CD4-positive, alpha-beta T cell (primary cell): Measurements from ENCODE around the gene MTG1. TPM values are rescaled to one million over a fixed set of nuclear protein-coding genes. Genes with fewer than 3 reads are reported as not detected.
"Not testable (repeated sequence)": the region's sequence is repeated elsewhere in the genome, so short reads cannot be mapped to it uniquely, and the experiment has no call there.

ENCODE experiments used
- ATAC-seq: fragments of 200-7000 bp; cut with Tn5 transposase; one replicate; pipeline ENCODE4 v1.10.0; 2022; ENCODE audit warnings: mild to moderate bottlenecking; ENCODE audit not compliant: poor library complexity
- CTCF ChIA-PET: fragments of 350-600 bp; sonication (Branson Sonifier 250); formaldehyde crosslinking; loops from one replicate; lab custom pipeline; 2021; ENCODE audit warnings: antibody characterized with exemption, inconsistent platforms; lab: Charles Lee
- POLR2A ChIA-PET: fragments of 350-600 bp; sonication (Branson Sonifier 250); formaldehyde crosslinking; loops from one replicate; lab custom pipeline; 2021; ENCODE audit warnings: antibody characterized with exemption, inconsistent platforms; lab: Charles Lee
- DNase-seq, 14 experiments: peaks; one replicate each; pipeline ENCODE4 v3.0.0-alpha.2; 2013 to 2020; ENCODE audit warnings: mixed read lengths in 2 of 14
- H3K27ac ChIP-seq, 2 donors: one replicate each; pipeline versions ENCODE4 v1.5.1 to v1.7.0; 2013; ENCODE audit warnings: low read length in 2 of 2, low read depth in 1 of 2, mild to moderate bottlenecking in 1 of 2
- H3K27me3 ChIP-seq, 2 experiments: 1 replicate in 1 of 2; 2 replicates in 1 of 2; pipeline versions ENCODE4 v1.6.1 to v1.7.0; 2013; ENCODE audit warnings: low read length in 2 of 2, control low read depth in 1 of 2, mild to moderate bottlenecking in 1 of 2, moderate library complexity in 1 of 2; ENCODE audit not compliant: insufficient read depth in 2 of 2, control insufficient read depth in 1 of 2
- H3K36me3 ChIP-seq: one replicate; pipeline ENCODE4 v1.6.1; 2013; ENCODE audit warnings: low read length, control low read depth; ENCODE audit not compliant: insufficient read depth
- H3K4me1 ChIP-seq: one replicate; pipeline ENCODE4 v1.6.1; 2013; ENCODE audit warnings: low read length, control low read depth; ENCODE audit not compliant: insufficient read depth
- H3K4me3 ChIP-seq: one replicate; pipeline ENCODE4 v1.5.1; 2013; ENCODE audit warnings: mild to moderate bottlenecking, low read length, moderate library complexity
- H3K9me3 ChIP-seq, 2 experiments: 1 replicate in 1 of 2; 2 replicates in 1 of 2; pipeline versions ENCODE4 v1.6.1 to v1.7.0; 2013; ENCODE audit warnings: low read length in 2 of 2, mild to moderate bottlenecking in 2 of 2, control low read depth in 1 of 2, moderate library complexity in 1 of 2; ENCODE audit not compliant: control insufficient read depth in 1 of 2, insufficient read depth in 1 of 2
- H3K27ac Mint-ChIP-seq: one replicate; pipeline ENCODE4 v1.8.0; 2020; ENCODE audit warnings: mixed read lengths
- H3K27me3 Mint-ChIP-seq: one replicate; pipeline ENCODE4 v1.8.0; 2021; ENCODE audit warnings: mixed read lengths
- H3K36me3 Mint-ChIP-seq: one replicate; pipeline ENCODE4 v1.8.0; 2021; ENCODE audit warnings: low read depth, mixed read lengths
- H3K4me1 Mint-ChIP-seq: one replicate; pipeline ENCODE4 v1.8.0; 2021; ENCODE audit warnings: low read depth, mixed read lengths
- H3K4me3 Mint-ChIP-seq: one replicate; pipeline ENCODE4 v1.8.0; 2020; ENCODE audit warnings: mild to moderate bottlenecking, mixed read lengths
- H3K9me3 Mint-ChIP-seq: one replicate; pipeline ENCODE4 v1.8.0; 2020; ENCODE audit warnings: mixed read lengths
- intact Hi-C, 2 experiments: fragments of 100-400 bp; cut with DNase I in 1 of 2; cut with micrococcal nuclease in 1 of 2; formaldehyde crosslinking; loops; one replicate each; pipeline versions ENCODE4 v1.15.1 to v1.9.0; 2023 to 2025; cut with DNase I, micrococcal nuclease
- total RNA-seq, 174 experiments: library from RNA in 2 of 174; stranded (reverse) in 2 of 174; gene quantifications; one replicate each; pipeline ENCODE4 v1.2.3 and lab custom pipeline; 2021 to 2026
- TF ChIP-seq, protein P1 (sequence below): fragments of 200-600 bp; IDR thresholded peaks from one replicate; pipeline ENCODE4 v1.8.0; 2022; ENCODE audit warnings: antibody characterized with exemption, mild to moderate bottlenecking

MTG1 gene
- total RNA-seq, 2 experiments from 2014 or later, result 28.5 to 34.9 TPM

DNA sequence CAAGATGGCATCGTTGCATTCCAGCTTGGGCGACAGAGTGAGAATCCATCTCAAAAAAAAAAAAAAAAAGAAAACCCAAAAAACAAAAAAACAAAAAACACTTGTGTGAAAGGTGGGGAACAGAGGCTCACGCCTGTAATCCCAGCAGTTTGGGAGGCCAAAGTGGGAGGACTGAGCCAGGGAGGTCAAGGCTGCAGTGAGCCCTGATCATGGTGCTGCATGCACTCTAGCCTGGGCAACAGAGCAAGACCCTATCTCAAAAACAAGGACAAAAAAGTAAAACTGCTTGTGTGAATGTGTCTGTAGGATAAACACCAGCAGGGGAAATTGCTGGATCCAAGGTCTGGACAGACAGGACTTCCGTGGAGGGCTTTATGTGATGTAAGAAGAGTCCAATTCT, 10.4 kb upstream of the MTG1 start:
- intact Hi-C loops, result no loop called here
- H3K4me3 ChIP-seq, result no peak overlapping the region
- no peaks in the 10 kb centered on the region for H3K9me3 ChIP-seq
- no peak for DNase-seq
- Mint-ChIP-seq H3K9me3 (no peaks in the 10 kb centered on the region), H3K4me3 (no peak overlapping the region), H3K27me3 (no peaks in the 10 kb centered on the region), H3K36me3 (no peaks in the 10 kb centered on the region), H3K27ac (no peak overlapping the region), H3K4me1 (peaks cover 10% of the 10 kb centered on the region)
- no peaks in the 10 kb centered on the region for H3K27me3 ChIP-seq
- ChIA-PET POLR2A (no interaction called here), CTCF (no interaction called here)
- H3K27ac ChIP-seq, result no peak overlapping the region
- ATAC-seq, result no peak
- H3K36me3 ChIP-seq, result peaks cover 3% of the 10 kb centered on the region
- TF ChIP-seq, protein P1, sequence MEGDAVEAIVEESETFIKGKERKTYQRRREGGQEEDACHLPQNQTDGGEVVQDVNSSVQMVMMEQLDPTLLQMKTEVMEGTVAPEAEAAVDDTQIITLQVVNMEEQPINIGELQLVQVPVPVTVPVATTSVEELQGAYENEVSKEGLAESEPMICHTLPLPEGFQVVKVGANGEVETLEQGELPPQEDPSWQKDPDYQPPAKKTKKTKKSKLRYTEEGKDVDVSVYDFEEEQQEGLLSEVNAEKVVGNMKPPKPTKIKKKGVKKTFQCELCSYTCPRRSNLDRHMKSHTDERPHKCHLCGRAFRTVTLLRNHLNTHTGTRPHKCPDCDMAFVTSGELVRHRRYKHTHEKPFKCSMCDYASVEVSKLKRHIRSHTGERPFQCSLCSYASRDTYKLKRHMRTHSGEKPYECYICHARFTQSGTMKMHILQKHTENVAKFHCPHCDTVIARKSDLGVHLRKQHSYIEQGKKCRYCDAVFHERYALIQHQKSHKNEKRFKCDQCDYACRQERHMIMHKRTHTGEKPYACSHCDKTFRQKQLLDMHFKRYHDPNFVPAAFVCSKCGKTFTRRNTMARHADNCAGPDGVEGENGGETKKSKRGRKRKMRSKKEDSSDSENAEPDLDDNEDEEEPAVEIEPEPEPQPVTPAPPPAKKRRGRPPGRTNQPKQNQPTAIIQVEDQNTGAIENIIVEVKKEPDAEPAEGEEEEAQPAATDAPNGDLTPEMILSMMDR, result no peak
- H3K4me1 ChIP-seq, result peaks cover 20% of the 10 kb centered on the region

DNA sequence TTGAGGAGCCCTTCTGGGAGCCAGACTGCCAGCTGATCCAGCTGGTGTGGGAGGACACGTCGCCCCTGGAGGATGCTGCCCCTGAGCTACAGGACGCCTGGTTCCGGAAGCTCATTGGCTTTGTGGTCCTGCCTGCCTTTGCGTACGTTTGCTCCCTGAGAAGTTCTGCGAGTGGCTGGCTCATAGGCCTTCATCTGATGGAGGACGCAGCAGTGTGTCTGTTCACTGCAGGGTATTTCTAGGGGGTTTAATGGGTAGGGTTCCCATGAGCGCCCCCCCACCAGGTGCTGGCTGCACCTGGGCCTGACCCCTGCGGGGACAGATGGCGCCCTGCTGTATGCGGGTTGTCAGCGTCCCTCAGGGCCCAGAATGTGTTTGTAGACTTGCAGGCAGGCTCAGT, 9.9 kb upstream of the MTG1 start:
- no peak for ATAC-seq
- H3K4me3 ChIP-seq, result no peak overlapping the region
- peaks cover 24% of the 10 kb centered on the region for H3K4me1 ChIP-seq
- peaks cover 3% of the 10 kb centered on the region for H3K36me3 ChIP-seq
- peak overlapping the region; percentile 18 for H3K27ac Mint-ChIP-seq
- CTCF ChIA-PET, result no interaction called here
- H3K27me3 Mint-ChIP-seq, result no peaks in the 10 kb centered on the region
- no peaks in the 10 kb centered on the region for H3K9me3 Mint-ChIP-seq
- POLR2A ChIA-PET, result no interaction called here
- no peak overlapping the region for H3K4me3 Mint-ChIP-seq
- H3K9me3 ChIP-seq, result no peaks in the 10 kb centered on the region
- peaks cover 15% of the 10 kb centered on the region for H3K4me1 Mint-ChIP-seq
- no peaks in the 10 kb centered on the region for H3K36me3 Mint-ChIP-seq
- peak in 1 of 14 experiments; percentile 10 for DNase-seq
- intact Hi-C loops, result no loop called here
- H3K27me3 ChIP-seq, result no peaks in the 10 kb centered on the region
- TF ChIP-seq, protein P1, result no peak
- H3K27ac ChIP-seq, result no peak overlapping the region

DNA sequence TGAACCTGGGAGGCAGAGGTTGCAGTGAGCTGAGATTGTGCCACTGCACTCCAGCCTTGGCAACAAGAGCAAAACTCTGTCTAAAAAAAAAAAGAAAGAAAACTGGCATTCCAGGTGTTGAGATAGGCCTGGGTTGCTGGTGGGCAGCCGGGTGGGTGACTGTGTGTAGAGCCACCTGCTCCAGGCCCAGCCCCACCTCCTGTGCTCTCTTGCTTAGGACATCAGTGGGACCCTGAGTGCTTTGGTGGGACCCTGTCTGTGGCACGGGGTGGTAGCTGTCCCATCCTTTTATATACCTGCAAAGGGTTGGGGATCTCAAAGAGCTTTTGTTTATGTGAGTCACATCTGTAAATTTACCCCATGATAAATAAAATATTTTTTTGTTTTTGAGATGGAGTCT, 8.7 kb upstream of the MTG1 start:
- POLR2A ChIA-PET, result no interaction called here
- Histone ChIP-seq H3K4me1 (peaks cover 27% of the 10 kb centered on the region), H3K27ac (no peak overlapping the region), H3K9me3 (no peaks in the 10 kb centered on the region), H3K27me3 (no peaks in the 10 kb centered on the region), H3K4me3 (no peak overlapping the region), H3K36me3 (peaks cover 3% of the 10 kb centered on the region)
- intact Hi-C loops, result no loop called here
- H3K9me3 Mint-ChIP-seq, result no peaks in the 10 kb centered on the region
- DNase-seq (no peak), ATAC-seq (no peak)
- no peaks in the 10 kb centered on the region for H3K36me3 Mint-ChIP-seq
- no peak overlapping the region for H3K4me3 Mint-ChIP-seq
- peaks cover 24% of the 10 kb centered on the region for H3K4me1 Mint-ChIP-seq
- no peaks in the 10 kb centered on the region for H3K27me3 Mint-ChIP-seq
- TF ChIP-seq, protein P1, result no peak
- no peak overlapping the region for H3K27ac Mint-ChIP-seq
- CTCF ChIA-PET, result interaction anchor here (1.1 kb wide), 1 partner anchor 56 kb away, joined by 4 read pairs; no protein-coding TSS in a partner anchor

DNA sequence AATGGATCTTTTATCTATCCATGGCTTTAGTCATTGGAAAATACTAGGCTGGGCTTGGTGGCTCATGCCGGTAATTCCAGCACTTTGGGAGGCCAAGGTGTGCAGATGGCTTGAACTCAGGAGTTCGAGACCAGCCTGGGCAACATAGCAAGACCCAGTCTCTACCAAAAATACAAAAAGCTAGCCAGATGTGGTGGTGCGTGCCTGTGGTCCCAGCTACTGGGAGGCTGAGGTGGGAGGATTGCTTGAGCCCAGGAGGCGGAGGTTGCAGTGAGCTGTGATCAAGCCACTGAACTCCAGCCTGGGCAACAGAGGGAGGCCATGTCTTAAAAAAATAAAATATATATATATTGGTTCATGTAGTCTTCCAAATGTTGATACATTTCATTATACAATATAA, 7.0 kb upstream of the MTG1 start:
- H3K4me3 Mint-ChIP-seq, H3K4me3 ChIP-seq, H3K9me3 ChIP-seq, H3K27me3 Mint-ChIP-seq, H3K27ac Mint-ChIP-seq, H3K36me3 Mint-ChIP-seq, H3K27ac ChIP-seq, H3K27me3 ChIP-seq, CTCF ChIA-PET, DNase-seq, ATAC-seq, intact Hi-C loops, H3K9me3 Mint-ChIP-seq, H3K36me3 ChIP-seq, POLR2A ChIA-PET: not testable (repeated sequence)
- peaks cover 39% of the 10 kb centered on the region for H3K4me1 Mint-ChIP-seq
- peaks cover 37% of the 10 kb centered on the region for H3K4me1 ChIP-seq
